Activated CD4-positive, alpha-beta T cell treated with anti-CD3 and anti-CD28 coated beads for 4 hours (primary cell): Measurements from ENCODE around the gene KRTAP10-2.
"Not testable (repeated sequence)": the region's sequence is repeated elsewhere in the genome, so short reads cannot be mapped to it uniquely, and the experiment has no call there.

Experiments
- DNase-seq, 2 donors: peaks; one replicate each; pipeline ENCODE4 v3.0.0-alpha.2; 2020

Gene KRTAP10-2

DNA sequence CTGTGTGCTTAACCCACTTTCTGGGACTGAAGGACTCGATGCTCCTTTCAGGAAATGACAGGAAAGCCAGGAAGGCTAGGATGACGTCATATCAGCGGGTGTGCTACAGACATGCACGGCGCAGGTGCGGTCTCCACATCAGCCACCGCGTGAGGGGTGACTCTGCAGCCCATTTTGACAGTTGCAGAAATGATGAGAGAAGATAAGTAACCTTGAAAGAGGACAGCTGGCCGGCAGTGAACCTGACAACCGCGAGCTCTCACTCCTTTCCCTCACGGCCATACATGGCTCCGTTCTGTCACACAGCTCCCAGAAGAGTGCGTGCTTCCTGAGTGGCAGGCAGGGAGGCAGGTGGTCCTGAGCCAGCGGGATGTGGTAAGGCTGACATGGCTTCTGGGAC, 30.8 kb upstream of the KRTAP10-2 start:
- no peak for DNase-seq

- no peak for DNase-seq
These were observed 29.9 kb upstream of the KRTAP10-2 start for GRCh38 chr21:44581158-44581557.

GRCh38 chr21:44580231-44580821, 29.0 kb upstream of the KRTAP10-2 start, which contains the start of gene KRTAP10-5:
TSS of gene KRTAP10-5 (minus strand) at chr21:44580604. CDS start at chr21:44580578, 26 bp downstream.
- DNase-seq: not testable (repeated sequence)

- no peak for DNase-seq
These were observed 28.5 kb upstream of the KRTAP10-2 start for GRCh38 chr21:44579833-44580144.

GRCh38 chr21:44579056-44579832, 27.9 kb upstream of the KRTAP10-2 start:
- no peak for DNase-seq

DNA sequence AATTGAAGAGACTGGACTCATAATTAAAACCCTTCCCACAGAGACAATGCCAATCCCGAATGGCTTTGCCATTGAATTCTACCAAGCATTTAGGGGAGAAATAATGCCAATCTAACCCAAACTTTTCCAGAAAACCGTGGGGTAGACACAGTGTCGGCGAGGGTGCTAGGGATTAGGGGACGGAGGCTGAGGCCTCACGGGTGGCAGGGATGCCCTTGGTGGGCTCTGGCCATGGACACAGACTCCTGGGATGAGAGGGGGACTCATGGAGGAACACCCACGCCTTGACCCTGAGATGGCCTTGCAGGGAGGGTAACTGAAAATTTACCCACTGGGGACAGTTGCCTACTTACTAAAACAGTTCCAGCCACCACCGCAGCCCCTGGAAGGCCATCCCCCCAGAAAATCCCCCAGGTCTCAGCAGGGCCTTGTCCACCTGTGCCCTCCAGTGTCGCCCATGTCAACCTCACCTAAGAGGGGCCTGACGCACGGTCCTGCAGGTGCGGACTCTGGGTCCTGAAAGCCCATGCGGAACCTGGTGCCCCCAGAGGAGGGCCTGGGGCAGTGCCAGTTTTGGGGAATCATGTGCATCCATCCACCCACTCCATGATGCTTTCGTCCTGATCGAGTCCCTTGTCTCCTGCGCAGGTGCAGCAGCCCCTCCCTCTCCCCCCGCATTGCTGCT, 27.2 kb upstream of the KRTAP10-2 start:
- no peak for DNase-seq

- DNase-seq: no peak
These were observed 24.7 kb upstream of the KRTAP10-2 start for GRCh38 chr21:44576025-44576420.

DNA sequence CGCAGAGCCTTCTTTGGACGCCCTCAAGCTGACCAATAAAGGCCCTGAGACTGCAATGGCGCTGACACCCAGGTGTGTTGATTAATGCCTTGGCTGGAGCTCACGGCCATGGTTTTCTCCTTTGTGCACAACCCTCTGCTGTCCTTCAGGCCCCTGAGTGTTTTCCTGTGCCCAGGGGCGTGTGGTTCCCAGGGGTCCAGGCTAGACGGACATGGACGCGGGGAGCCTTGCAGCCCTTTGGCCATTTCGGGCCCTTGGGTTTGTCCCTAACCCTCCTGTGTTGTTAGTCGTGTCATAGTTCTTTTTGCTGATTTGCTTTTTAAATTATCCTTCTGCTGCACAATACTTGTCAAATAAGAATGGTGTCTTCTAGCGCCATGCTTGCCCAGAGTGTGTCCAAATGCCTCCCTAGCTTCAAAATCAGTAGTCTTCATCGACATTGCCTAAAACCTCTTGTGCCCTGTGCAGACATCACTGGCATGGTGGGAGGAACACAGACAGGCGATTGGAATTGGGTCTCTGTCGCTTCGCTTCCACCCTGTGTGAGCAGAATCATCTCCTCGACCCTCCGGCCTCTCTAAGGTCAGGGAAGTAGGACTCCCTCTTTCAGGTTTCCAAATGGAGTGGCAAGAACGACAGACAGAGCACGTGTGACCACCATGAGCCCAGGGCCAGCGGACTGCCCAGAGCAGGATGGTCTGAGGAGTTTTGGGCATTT, 24.2 kb upstream of the KRTAP10-2 start:
- DNase-seq: no peak

DNA sequence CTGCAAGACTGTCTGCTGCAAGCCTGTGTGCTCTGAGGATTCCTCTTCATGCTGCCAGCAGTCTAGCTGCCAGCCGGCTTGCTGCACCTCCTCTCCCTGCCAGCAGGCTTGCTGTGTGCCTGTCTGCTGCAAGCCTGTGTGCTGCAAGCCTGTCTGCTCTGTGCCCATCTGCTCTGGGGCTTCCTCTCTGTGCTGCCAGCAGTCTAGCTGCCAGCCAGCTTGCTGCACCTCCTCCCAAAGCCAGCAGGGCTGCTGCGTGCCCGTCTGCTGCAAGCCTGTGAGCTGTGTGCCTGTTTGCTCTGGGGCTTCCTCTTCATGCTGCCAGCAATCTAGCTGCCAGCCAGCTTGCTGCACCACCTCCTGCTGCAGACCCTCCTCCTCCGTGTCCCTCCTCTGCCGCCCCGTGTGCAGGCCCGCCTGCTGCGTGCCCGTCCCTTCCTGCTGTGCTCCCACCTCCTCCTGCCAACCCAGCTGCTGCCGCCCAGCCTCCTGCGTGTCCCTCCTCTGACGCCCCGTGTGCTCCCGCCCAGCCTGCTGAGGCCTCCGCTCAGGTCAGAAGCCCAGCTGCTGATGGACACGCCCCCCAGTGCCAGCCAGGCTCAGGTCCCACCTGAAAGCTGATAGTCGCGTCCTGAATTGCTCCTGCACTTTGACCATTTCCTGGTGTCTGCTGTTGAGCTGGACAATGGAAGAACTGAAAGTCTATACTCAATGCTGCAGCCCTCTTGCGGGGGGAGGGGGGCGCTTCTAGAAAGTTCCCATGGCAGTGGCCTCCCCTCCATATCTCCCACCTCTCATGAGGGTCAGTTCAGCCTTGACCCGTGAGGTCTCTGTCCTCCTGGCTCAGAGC, 23.4 kb upstream of the KRTAP10-2 start:
- DNase-seq: no peak

DNA sequence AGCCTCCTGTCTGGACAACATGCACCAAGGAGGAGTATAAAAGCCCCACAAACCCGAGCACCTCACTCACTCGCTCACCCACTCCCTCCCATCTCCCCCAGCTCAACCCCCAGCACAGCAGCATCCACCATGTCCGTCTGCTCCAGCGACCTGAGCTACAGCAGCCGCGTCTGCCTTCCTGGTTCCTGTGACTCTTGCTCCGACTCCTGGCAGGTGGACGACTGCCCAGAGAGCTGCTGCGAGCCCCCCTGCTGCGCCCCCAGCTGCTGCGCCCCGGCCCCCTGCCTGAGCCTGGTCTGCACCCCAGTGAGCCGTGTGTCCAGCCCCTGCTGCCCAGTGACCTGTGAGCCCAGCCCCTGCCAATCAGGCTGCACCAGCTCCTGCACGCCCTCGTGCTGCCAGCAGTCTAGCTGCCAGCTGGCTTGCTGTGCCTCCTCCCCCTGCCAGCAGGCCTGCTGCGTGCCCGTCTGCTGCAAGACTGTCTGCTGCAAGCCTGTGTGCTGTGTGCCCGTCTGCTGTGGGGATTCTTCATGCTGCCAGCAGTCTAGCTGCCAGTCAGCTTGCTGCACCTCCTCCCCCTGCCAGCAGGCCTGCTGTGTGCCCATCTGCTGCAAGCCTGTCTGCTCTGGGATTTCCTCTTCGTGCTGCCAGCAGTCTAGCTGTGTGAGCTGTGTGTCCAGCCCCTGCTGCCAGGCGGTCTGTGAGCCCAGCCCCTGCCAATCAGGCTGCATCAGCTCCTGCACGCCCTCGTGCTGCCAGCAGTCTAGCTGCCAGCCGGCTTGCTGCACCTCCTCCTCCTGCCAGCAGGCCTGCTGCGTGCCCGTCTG, 22.5 kb upstream of the KRTAP10-2 start, which contains the start of gene KRTAP10-4:
Gene KRTAP10-4 (plus strand): TSS at position 100 of the 827 bp plus-strand sequence. CDS start 30 bp downstream, at position 130.
- DNase-seq: not testable (repeated sequence)

DNA sequence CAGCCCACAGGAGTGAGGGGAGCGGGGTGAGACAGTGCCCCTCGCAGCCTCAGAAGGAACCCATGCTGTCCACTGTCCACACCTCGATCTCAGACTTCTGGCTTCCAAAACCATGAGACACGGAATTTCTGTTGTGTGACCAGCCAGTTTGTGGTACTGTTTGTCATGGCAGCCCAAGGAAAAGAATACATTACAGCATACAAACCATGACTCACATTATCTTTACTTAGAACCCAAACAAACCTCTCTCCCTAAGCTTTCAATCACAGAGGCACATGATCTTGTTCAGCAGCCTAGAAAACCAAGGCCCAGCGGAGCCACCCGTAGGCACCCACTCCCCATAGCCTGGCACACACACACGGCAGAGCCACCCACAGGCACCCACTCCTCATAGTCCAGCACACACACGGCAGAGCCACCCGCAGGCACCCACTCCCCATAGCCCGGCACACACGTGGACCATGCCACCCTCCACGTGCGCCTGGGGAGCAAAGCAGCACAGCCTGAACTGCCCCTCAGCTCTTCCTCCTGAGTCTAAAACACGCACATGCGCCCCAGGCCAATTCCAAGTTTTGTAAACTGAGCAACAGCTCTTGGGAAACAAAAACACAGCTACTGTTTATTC, 21.8 kb upstream of the KRTAP10-2 start:
- no peak for DNase-seq

- DNase-seq: no peak
These were observed 20.8 kb upstream of the KRTAP10-2 start for GRCh38 chr21:44571844-44572782.

DNA sequence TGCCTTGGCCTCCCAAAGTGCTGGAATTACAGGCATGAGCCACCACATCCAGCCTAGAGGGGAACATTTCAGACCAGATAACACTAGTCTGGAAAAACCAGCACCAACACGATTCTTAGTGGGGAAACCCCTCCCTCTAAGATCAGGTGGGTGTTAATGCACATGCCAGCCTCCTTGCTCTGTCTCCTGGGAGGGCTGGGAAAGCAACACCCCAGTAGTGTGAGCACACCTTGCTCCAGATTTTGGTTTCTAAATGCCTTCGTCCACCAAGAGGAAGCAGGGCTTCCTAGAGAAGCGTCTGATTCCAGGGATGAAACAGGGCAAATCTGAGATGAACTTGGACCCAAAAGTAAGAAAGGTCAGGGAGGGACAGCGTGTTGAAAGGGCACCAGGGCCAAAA, 20.0 kb upstream of the KRTAP10-2 start:
- DNase-seq: no peak

GRCh38 chr21:44569861-44570517, 18.7 kb upstream of the KRTAP10-2 start:
- DNase-seq: no peak

DNA sequence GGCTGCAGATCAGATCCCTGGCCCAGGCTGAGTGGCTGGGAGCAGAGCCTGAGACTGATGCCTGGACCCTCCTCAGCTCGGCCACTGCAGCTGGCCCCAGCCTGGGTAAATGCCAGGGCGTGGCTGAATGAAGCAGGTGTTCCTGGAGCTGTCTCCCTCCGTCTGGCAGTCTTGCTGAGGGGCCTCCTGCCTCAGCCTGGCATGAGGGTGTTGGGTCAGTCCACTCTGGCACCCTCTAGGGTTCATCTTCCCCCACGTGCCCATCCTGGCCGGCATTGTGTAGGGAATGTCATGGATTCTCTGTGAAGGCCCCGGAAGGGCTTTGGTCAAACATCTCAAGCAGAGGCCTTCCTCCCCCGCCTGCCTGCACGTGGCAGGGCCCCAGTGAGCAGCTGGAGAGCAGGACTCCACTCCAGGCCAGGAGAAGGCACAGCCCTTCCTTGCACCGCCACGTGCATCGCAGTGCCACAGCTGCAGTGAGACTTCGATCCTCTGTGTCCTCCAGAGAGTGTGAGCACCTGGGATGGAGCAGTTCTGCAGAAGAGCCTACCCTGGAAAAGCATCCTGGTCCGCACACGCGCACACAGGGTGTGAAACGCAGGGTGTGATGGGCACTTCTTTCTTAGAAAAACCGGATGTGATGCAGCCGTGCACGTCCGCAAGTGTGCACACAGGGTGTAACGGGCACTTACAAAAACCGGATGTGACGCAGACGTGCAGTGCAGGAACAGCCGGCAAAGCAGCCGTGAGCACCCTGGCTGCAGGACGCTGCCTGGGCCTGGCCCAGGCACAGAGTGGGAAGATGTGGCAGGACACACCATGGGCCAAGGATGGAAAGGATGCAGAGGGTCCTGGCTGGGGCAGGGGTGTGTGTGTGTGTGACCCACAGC, 17.6 kb upstream of the KRTAP10-2 start:
- DNase-seq: no peak

DNA sequence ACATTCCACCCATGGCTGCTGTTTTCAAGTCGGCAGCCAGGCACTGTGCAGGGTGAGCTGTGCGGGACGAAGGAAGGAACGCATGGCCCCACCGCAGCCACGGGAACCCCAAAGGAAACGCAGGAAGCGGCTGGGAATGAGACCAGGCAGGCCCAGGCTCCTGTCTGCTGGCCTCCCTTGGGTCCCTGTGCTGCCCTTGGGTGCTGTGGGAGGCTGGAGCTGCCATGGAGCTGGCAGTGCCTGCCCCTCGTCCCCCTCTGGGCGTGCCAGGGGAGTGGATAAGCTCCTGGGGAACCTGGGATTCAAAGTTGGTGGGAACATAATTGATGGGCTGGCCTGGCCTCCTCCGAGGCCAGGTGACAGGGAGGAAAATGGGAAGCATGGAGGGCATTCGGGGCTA, 17.0 kb upstream of the KRTAP10-2 start:
- DNase-seq: no peak

GRCh38 chr21:44567481-44568171, 16.3 kb upstream of the KRTAP10-2 start:
- no peak for DNase-seq
